WTC11 (cell line): ENCODE measurements around the gene GPN3. TPM values are rescaled to one million over a fixed set of nuclear protein-coding genes. Genes with fewer than 3 reads are reported as not detected.

Experiments used
- ATF1 ChIP-seq: sonication (generic); formaldehyde crosslinking; IDR thresholded peaks from 2 replicates; pipeline ENCODE4 v1.8.1; 2023; ENCODE audit warnings: mild to moderate bottlenecking, moderate library complexity, missing genetic modification reagents
- FOXJ3 ChIP-seq: sonication (generic); formaldehyde crosslinking; IDR thresholded peaks from 2 replicates; pipeline ENCODE4 v1.9.0; 2021; ENCODE audit warnings: missing genetic modification reagents, mild to moderate bottlenecking, borderline replicate concordance
- FOXK1 ChIP-seq: sonication (generic); formaldehyde crosslinking; IDR thresholded peaks from 2 replicates; pipeline ENCODE4 v1.8.0; 2022; ENCODE audit warnings: mild to moderate bottlenecking, moderate library complexity, missing genetic modification reagents
- GTF2I ChIP-seq: fragments of 250-450 bp; sonication (Bioruptor Pico); conservative IDR thresholded peaks from 2 replicates; pipeline ENCODE4 v1.4.0; 2021; ENCODE audit warnings: mild to moderate bottlenecking
- HMGA2 ChIP-seq: fragments of 250-450 bp; sonication (Bioruptor Pico); IDR thresholded peaks from 2 replicates; pipeline ENCODE4 v1.4.0; 2021; ENCODE audit warnings: mild to moderate bottlenecking, moderate library complexity
- KAT7 ChIP-seq: sonication (generic); formaldehyde crosslinking; IDR thresholded peaks from 2 replicates; pipeline ENCODE4 v1.8.1; 2023; ENCODE audit warnings: missing genetic modification reagents, mild to moderate bottlenecking, borderline replicate concordance
- NFYB ChIP-seq: sonication (generic); formaldehyde crosslinking; conservative IDR thresholded peaks from 2 replicates; pipeline ENCODE4 v1.8.0; 2022; ENCODE audit warnings: low read depth, missing genetic modification reagents
- RORB ChIP-seq: fragments of 250-450 bp; sonication (Bioruptor Pico); IDR thresholded peaks from 2 replicates; pipeline ENCODE4 v1.9.0; 2021; ENCODE audit warnings: mild to moderate bottlenecking
- SOX15 ChIP-seq: fragments of 250-450 bp; sonication (Bioruptor Pico); IDR thresholded peaks from 2 replicates; pipeline ENCODE4 v1.9.0; 2021; ENCODE audit warnings: mild to moderate bottlenecking
- SP1 ChIP-seq: sonication (generic); formaldehyde crosslinking; conservative IDR thresholded peaks from 2 replicates; pipeline ENCODE4 v1.8.1; 2022; ENCODE audit warnings: missing genetic modification reagents
- ZNF121 ChIP-seq: sonication (generic); formaldehyde crosslinking; IDR thresholded peaks from 2 replicates; pipeline ENCODE4 v1.8.0; 2023; ENCODE audit warnings: missing genetic modification reagents
- ZNF263 ChIP-seq: sonication (generic); formaldehyde crosslinking; IDR thresholded peaks from 2 replicates; pipeline ENCODE4 v1.8.1; 2022; ENCODE audit warnings: low read depth, mild to moderate bottlenecking, moderate library complexity, missing genetic modification reagents
- total RNA-seq: library from RNA; stranded (reverse); gene quantifications from 3 replicates; pipeline ENCODE4 v1.2.3, GENCODE V29; 2021
- TF ChIP-seq, protein P1 (sequence below): sonication (generic); formaldehyde crosslinking; conservative IDR thresholded peaks from 2 replicates; pipeline ENCODE4 v1.8.1; 2023; ENCODE audit warnings: mild to moderate bottlenecking, low read depth, missing genetic modification reagents, moderate library complexity
- TF ChIP-seq, protein P2 (sequence below): fragments of 250-450 bp; sonication (Bioruptor Pico); IDR thresholded peaks from 2 replicates; pipeline ENCODE4 v1.9.0; 2021; ENCODE audit warnings: mild to moderate bottlenecking
- TF ChIP-seq, protein P3 (sequence below): sonication (generic); formaldehyde crosslinking; IDR thresholded peaks from 2 replicates; pipeline ENCODE4 v1.8.1; 2022; ENCODE audit warnings: low read depth, missing genetic modification reagents, borderline replicate concordance
- TF ChIP-seq, protein P4 (sequence below): sonication (generic); formaldehyde crosslinking; IDR thresholded peaks from 2 replicates; pipeline ENCODE4 v1.8.1; 2023; ENCODE audit warnings: mild to moderate bottlenecking, moderate library complexity, missing genetic modification reagents
- TF ChIP-seq, protein P5 (sequence below): sonication (generic); formaldehyde crosslinking; IDR thresholded peaks from 2 replicates; pipeline ENCODE4 v1.8.1; 2023; ENCODE audit warnings: mild to moderate bottlenecking, missing genetic modification reagents, borderline replicate concordance
- TF ChIP-seq, protein P6 (sequence below): sonication (generic); formaldehyde crosslinking; IDR thresholded peaks from 2 replicates; pipeline ENCODE4 v1.8.0; 2023; ENCODE audit warnings: mild to moderate bottlenecking, missing genetic modification reagents

GPN3 gene
- total RNA-seq, 1 experiment from 2014 or later = 46.4 TPM

DNA sequence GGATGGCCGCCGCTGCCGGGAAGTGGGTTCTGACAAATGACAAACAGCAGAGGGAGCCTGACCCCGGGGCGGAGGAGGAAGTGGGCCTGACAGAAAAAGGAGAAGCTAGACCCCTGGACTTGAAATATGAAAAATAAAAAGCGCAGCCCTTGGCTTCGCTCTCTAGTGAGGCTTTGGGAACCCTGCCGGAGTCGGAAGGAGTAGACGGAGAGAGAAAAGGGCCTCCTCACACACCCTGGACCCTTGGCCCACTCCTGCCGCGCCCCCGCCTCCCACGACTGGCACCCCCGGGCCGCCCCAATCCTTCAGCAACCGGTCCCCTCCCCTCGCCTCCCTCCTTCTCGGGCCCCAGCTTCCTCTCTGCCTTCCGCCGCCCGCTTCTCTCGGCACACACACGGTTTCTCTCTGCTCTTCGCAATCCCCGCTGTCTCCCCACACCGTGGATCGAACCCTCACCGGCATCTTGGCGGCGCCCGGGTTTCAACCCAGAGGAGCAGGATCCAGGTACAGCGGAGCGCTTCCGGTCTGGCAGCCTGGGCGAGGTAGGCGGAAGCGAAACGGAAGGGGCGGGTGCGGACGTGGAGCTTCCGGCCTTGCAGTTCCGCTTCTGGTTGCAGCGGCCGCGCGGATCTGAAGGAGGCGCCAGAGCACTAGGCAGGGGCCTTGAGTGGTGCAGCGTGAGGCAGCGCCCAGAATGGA lies 18.1 kb downstream of the GPN3 start, which contains the start of gene ARPC3 (continued):
- TF ChIP-seq, protein P1, sequence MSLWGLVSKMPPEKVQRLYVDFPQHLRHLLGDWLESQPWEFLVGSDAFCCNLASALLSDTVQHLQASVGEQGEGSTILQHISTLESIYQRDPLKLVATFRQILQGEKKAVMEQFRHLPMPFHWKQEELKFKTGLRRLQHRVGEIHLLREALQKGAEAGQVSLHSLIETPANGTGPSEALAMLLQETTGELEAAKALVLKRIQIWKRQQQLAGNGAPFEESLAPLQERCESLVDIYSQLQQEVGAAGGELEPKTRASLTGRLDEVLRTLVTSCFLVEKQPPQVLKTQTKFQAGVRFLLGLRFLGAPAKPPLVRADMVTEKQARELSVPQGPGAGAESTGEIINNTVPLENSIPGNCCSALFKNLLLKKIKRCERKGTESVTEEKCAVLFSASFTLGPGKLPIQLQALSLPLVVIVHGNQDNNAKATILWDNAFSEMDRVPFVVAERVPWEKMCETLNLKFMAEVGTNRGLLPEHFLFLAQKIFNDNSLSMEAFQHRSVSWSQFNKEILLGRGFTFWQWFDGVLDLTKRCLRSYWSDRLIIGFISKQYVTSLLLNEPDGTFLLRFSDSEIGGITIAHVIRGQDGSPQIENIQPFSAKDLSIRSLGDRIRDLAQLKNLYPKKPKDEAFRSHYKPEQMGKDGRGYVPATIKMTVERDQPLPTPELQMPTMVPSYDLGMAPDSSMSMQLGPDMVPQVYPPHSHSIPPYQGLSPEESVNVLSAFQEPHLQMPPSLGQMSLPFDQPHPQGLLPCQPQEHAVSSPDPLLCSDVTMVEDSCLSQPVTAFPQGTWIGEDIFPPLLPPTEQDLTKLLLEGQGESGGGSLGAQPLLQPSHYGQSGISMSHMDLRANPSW = no peak
- no peak for TF ChIP-seq KAT7
- TF ChIP-seq SP1 (CRISPR knock-in tag) = peak; percentile 91
- TF ChIP-seq, protein P2, sequence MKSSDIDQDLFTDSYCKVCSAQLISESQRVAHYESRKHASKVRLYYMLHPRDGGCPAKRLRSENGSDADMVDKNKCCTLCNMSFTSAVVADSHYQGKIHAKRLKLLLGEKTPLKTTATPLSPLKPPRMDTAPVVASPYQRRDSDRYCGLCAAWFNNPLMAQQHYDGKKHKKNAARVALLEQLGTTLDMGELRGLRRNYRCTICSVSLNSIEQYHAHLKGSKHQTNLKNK (CRISPR knock-in tag) = peak; percentile 48; the same call in 1 of the 2 replicates
- TF ChIP-seq, protein P3, sequence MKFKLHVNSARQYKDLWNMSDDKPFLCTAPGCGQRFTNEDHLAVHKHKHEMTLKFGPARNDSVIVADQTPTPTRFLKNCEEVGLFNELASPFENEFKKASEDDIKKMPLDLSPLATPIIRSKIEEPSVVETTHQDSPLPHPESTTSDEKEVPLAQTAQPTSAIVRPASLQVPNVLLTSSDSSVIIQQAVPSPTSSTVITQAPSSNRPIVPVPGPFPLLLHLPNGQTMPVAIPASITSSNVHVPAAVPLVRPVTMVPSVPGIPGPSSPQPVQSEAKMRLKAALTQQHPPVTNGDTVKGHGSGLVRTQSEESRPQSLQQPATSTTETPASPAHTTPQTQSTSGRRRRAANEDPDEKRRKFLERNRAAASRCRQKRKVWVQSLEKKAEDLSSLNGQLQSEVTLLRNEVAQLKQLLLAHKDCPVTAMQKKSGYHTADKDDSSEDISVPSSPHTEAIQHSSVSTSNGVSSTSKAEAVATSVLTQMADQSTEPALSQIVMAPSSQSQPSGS (CRISPR knock-in tag) = no peak
- TF ChIP-seq, protein P4, sequence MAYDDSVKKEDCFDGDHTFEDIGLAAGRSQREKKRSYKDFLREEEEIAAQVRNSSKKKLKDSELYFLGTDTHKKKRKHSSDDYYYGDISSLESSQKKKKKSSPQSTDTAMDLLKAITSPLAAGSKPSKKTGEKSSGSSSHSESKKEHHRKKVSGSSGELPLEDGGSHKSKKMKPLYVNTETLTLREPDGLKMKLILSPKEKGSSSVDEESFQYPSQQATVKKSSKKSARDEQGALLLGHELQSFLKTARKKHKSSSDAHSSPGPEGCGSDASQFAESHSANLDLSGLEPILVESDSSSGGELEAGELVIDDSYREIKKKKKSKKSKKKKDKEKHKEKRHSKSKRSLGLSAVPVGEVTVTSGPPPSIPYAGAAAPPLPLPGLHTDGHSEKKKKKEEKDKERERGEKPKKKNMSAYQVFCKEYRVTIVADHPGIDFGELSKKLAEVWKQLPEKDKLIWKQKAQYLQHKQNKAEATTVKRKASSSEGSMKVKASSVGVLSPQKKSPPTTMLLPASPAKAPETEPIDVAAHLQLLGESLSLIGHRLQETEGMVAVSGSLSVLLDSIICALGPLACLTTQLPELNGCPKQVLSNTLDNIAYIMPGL (CRISPR knock-in tag) = peak; percentile 48; the same call in 1 of the 2 replicates
- no peak for TF ChIP-seq NFYB (CRISPR knock-in tag)
- TF ChIP-seq, protein P5, sequence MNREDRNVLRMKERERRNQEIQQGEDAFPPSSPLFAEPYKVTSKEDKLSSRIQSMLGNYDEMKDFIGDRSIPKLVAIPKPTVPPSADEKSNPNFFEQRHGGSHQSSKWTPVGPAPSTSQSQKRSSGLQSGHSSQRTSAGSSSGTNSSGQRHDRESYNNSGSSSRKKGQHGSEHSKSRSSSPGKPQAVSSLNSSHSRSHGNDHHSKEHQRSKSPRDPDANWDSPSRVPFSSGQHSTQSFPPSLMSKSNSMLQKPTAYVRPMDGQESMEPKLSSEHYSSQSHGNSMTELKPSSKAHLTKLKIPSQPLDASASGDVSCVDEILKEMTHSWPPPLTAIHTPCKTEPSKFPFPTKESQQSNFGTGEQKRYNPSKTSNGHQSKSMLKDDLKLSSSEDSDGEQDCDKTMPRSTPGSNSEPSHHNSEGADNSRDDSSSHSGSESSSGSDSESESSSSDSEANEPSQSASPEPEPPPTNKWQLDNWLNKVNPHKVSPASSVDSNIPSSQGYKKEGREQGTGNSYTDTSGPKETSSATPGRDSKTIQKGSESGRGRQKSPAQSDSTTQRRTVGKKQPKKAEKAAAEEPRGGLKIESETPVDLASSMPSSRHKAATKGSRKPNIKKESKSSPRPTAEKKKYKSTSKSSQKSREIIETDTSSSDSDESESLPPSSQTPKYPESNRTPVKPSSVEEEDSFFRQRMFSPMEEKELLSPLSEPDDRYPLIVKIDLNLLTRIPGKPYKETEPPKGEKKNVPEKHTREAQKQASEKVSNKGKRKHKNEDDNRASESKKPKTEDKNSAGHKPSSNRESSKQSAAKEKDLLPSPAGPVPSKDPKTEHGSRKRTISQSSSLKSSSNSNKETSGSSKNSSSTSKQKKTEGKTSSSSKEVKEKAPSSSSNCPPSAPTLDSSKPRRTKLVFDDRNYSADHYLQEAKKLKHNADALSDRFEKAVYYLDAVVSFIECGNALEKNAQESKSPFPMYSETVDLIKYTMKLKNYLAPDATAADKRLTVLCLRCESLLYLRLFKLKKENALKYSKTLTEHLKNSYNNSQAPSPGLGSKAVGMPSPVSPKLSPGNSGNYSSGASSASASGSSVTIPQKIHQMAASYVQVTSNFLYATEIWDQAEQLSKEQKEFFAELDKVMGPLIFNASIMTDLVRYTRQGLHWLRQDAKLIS = no peak
- TF ChIP-seq ATF1 (CRISPR knock-in tag) = no peak
- TF ChIP-seq, protein P6, sequence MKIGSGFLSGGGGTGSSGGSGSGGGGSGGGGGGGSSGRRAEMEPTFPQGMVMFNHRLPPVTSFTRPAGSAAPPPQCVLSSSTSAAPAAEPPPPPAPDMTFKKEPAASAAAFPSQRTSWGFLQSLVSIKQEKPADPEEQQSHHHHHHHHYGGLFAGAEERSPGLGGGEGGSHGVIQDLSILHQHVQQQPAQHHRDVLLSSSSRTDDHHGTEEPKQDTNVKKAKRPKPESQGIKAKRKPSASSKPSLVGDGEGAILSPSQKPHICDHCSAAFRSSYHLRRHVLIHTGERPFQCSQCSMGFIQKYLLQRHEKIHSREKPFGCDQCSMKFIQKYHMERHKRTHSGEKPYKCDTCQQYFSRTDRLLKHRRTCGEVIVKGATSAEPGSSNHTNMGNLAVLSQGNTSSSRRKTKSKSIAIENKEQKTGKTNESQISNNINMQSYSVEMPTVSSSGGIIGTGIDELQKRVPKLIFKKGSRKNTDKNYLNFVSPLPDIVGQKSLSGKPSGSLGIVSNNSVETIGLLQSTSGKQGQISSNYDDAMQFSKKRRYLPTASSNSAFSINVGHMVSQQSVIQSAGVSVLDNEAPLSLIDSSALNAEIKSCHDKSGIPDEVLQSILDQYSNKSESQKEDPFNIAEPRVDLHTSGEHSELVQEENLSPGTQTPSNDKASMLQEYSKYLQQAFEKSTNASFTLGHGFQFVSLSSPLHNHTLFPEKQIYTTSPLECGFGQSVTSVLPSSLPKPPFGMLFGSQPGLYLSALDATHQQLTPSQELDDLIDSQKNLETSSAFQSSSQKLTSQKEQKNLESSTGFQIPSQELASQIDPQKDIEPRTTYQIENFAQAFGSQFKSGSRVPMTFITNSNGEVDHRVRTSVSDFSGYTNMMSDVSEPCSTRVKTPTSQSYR = no peak
- TF ChIP-seq RORB = no peak
- no peak for TF ChIP-seq ZNF263 (CRISPR knock-in tag)
- TF ChIP-seq GTF2I = no peak
- TF ChIP-seq SOX15 (CRISPR knock-in tag) = no peak
- no peak for TF ChIP-seq FOXJ3 (CRISPR knock-in tag)
- TF ChIP-seq ZNF121 (CRISPR knock-in tag) = no peak
- peak; percentile 76; the same call in 1 of the 2 replicates for TF ChIP-seq FOXK1 (CRISPR knock-in tag)
- no peak for TF ChIP-seq HMGA2 (CRISPR knock-in tag)
